Activated CD4-positive, CD25-positive, alpha-beta regulatory T cell (primary cell): Measurements from ENCODE around the gene TBCC.

Source experiments
- DNase-seq, 4 experiments: peaks; one replicate each; lab custom pipeline; 2025; lab: John Stamatoyannopoulos, UW

Gene TBCC

GRCh38 chr6:42745640-42746462 lies at the start of gene TBCC:
TSS of gene TBCC (minus strand) at chr6:42746103. CDS start at chr6:42746073, 30 bp downstream.
- peak; percentile 86 to 91 (median 90) for DNase-seq

- no peak for DNase-seq
Observed at GRCh38 chr6:42795651-42796050, 49.7 kb upstream of the TBCC start.

- DNase-seq = no peak
Observed at GRCh38 chr6:42791706-42792320, 45.9 kb upstream of the TBCC start.

- DNase-seq = no peak
Observed at GRCh38 chr6:42790549-42791181, 44.8 kb upstream of the TBCC start.

- DNase-seq = no peak
Observed at GRCh38 chr6:42788671-42789070, 42.8 kb upstream of the TBCC start.

GRCh38 chr6:42787063-42787472 lies 41.2 kb upstream of the TBCC start:
- DNase-seq = no peak

- DNase-seq = no peak
Observed at GRCh38 chr6:42786525-42786985, 40.7 kb upstream of the TBCC start.

- no peak for DNase-seq
Observed at GRCh38 chr6:42784717-42785498, 39.0 kb upstream of the TBCC start.

- no peak for DNase-seq
Observed at GRCh38 chr6:42783876-42784642, 38.2 kb upstream of the TBCC start.

GRCh38 chr6:42783177-42783875 lies 37.4 kb upstream of the TBCC start:
- DNase-seq = peak; percentile 45 to 77 (median 62)

GRCh38 chr6:42782689-42783176 lies 36.8 kb upstream of the TBCC start:
- peak; percentile 50 to 69 (median 61) for DNase-seq

GRCh38 chr6:42781796-42782688 lies 36.1 kb upstream of the TBCC start, which contains the start of gene BICRAL:
TSS of gene BICRAL (plus strand) at chr6:42782052. CDS start at chr6:42822023, 39,971 bp downstream.
- DNase-seq = peak; percentile 48 to 71 (median 58)

- DNase-seq = no peak
Observed at GRCh38 chr6:42781546-42781795, 35.6 kb upstream of the TBCC start.

- no peak for DNase-seq
Observed at GRCh38 chr6:42779521-42779920, 33.6 kb upstream of the TBCC start.

- no peak for DNase-seq
Observed at GRCh38 chr6:42778122-42778521, 32.2 kb upstream of the TBCC start.

- DNase-seq = no peak
Observed at GRCh38 chr6:42777126-42777822, 31.4 kb upstream of the TBCC start.

GRCh38 chr6:42774821-42775487 lies 29.1 kb upstream of the TBCC start:
- DNase-seq = peak in 1 of 4 experiments; percentile 11

GRCh38 chr6:42774201-42774600 lies 28.3 kb upstream of the TBCC start:
- DNase-seq = no peak
